ENCODE results near the gene FOXK2. TPM values are rescaled to one million over a fixed set of nuclear protein-coding genes. Genes with fewer than 3 reads are reported as not detected.
"Not testable (repeated sequence)": the region's sequence is repeated elsewhere in the genome, so short reads cannot be mapped to it uniquely, and the experiment has no call there.

The FOXK2 gene
- polyA plus RNA-seq, 4 donors = 39.6 to 44.6 (median 42.0) TPM

DNA sequence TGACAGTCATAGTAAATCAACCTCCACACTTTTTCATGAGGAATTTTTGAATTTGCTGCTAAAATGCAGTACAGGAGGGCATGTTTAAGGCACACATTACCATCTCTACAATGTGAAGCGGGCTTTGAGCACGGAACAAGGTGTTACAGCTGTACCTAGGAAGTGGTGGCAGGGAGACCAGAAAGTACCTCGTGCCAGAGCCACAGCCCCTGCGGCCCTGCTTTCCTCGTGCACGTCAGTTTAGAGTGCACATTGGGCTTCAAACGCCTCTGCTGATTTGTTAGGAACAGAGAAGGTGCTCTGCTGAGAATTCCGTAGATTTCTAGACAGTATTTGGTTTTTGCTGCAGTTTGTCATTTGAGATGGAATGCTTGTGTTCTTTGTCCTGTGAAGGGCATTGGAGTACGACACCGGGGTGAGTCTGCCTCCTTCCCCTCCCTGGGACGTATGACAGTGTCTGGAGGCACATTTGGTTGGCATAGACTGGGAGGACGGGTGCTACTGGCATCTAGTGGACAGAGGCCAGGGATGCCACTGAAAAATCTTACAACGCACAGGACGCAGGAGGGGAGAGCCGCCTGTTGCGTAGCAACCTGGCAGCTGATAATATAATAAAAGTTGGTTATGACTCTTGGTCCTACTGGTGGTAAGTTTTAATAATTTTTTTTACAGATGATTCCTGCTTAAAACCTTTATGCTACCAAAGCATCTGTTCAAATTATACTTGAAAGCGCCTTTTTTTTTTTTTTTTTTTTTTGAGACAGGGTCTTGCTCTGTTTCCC, 9.1 kb downstream of the FOXK2 start:
- DNase-seq (ENCODE audit: low read depth in 4 of 4, low spot score in 3 of 4) = no peak

GRCh38 chr17:82529914-82530300, 10.4 kb downstream of the FOXK2 start:
- DNase-seq (ENCODE audit: low read depth in 4 of 4, low spot score in 3 of 4) = no peak

GRCh38 chr17:82531431-82531881, 11.9 kb downstream of the FOXK2 start:
- DNase-seq (ENCODE audit: low read depth in 4 of 4, low spot score in 3 of 4) = no peak

- no peak for DNase-seq (ENCODE audit: low read depth in 4 of 4, low spot score in 3 of 4)
Observed at GRCh38 chr17:82534401-82534812, 14.9 kb downstream of the FOXK2 start.

- DNase-seq (ENCODE audit: low read depth in 4 of 4, low spot score in 3 of 4) = no peak
Observed at GRCh38 chr17:82536512-82537201, 17.1 kb downstream of the FOXK2 start.

GRCh38 chr17:82537228-82537627, 17.7 kb downstream of the FOXK2 start:
- DNase-seq (ENCODE audit: low read depth in 4 of 4, low spot score in 3 of 4) = not testable (repeated sequence)

DNA sequence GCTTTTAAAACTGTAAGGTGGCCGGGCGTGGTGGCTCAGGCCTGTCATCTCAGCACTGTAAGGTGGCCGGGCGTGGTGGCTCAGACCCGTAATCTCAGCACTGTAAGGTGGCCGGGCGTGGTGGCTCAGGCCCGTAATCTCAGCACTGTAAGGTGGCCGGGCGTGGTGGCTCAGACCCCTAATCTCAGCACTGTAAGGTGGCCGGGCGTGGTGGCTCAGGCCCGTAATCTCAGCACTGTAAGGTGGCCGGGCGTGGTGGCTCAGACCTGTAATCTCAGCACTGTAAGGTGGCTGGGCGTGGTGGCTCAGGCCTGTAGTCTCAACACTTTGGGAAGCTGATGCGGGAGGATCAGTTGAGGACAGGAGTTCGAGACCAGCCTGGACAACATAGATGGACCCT, 19.5 kb downstream of the FOXK2 start:
- not testable (repeated sequence) for DNase-seq (ENCODE audit: low read depth in 4 of 4, low spot score in 3 of 4)

- no peak for DNase-seq (ENCODE audit: low read depth in 4 of 4, low spot score in 3 of 4)
Observed at GRCh38 chr17:82542439-82542838, 22.9 kb downstream of the FOXK2 start.

DNA sequence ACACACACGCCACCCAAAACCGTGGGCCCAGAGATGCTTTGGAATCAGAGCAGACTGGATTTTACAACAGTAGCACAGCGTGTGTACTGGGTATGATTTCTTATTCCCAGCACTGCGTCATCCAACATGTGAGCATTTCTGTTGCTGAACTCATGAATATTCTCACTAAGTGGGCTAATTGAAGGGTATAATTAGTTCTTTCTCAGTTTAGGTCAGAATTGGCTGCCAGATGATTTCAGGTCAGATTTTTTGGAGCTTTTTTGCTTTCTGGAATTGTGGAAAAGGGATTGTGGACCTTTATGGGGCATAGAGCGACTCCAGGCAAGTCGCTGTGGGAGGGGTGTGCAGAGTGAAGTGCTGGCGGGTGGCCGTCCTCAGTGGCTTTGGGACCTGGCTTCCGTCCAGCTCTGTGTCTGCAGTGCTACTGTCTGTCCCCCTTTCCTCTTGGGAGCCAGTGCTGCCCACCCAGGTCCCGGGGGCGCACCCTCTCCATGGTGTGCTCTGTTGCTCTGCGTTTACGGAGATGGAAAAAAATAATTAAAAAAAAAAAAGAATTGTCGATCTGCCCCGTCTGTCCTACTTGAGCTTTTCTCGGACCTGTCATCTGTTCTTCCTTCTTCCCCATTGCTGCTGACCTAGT, 25.0 kb downstream of the FOXK2 start:
- DNase-seq (ENCODE audit: low read depth in 4 of 4, low spot score in 3 of 4) = no peak

- DNase-seq (ENCODE audit: low read depth in 4 of 4, low spot score in 3 of 4) = no peak
Observed at GRCh38 chr17:82545071-82545462, 25.5 kb downstream of the FOXK2 start.

DNA sequence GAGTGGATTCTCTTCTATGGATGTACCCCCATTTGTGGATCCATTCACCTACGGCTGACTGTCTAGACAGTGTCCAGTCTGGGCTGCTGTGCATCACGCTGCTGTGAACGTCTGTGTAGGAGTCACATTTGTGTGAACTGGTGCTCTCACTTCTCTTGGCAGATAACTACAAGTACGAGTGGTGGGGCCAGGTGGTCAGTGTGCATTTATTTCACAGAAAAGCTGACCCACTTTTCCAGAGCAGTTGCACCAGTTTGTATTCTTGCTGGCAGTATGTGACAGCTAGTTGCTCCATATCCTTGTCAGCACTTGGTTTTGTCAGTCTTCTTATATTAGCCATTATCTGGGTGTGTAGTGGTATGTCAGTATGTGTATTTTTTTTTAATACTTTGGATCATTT, 28.4 kb downstream of the FOXK2 start:
- no peak for DNase-seq (ENCODE audit: low read depth in 4 of 4, low spot score in 3 of 4)

DNA sequence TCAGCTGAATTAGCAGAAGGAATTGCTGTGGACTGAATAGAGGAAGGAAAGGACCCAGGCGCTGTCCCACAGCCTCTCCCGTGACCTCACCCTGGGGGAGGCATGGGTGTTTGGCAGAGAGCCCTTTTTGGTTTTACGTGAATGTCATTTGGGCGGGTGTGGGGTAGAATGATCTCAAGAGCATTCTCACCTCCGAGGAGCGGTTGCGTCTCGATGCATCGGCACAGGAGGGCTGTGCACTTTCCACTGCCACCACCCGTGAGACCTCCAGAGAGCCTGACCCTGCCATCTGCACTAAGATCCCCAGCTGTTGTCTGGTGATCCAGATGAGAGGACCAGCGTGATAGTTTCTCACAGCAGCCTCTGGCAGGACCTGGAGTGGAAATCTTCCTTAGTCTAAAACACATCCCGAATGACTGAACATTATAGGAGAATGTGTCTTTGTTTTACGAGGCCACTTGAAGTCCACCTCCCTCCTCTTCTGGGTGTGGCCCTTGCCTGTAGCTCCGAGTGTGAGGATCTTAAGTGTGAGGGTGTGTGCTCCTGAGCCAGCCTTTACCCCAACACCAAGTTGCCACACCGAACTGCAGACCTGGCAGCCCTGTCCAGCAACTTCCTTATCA, 29.3 kb downstream of the FOXK2 start:
- DNase-seq (ENCODE audit: low read depth in 4 of 4, low spot score in 3 of 4) = no peak

DNA sequence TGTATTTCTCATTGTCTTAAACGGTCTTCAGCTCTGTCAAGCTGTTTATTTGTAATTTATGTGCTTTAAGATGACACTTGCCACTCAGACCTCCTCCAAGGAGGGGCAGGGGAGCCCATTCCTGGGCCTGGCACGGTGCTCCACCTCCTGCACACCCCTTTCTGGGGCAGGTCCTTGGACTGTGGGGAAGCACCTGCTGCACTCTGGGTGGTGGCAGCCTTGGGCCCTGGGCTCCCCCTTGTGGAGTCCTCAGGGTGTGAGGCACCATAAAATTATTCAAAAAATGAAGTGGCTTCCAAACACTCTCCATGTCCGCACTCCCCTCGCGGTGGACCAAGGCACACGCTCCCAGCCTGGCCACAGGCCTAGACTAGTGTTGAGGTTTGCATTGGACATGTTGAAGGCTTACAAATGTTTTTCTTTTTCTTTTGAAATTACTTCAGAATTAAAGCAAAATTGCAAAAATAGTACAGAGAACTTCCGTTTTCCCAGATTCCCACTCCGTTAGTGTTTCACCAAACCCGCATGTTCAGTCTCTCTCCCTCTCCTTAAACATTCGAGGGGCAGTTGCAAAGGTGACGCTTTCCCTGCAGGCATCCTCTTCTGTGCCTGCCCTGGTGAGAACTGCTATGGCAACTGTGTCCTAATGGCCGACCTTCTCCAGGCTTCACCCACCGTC, 32.4 kb downstream of the FOXK2 start:
- DNase-seq (ENCODE audit: low read depth in 4 of 4, low spot score in 3 of 4) = no peak

- no peak for DNase-seq (ENCODE audit: low read depth in 4 of 4, low spot score in 3 of 4)
Observed at GRCh38 chr17:82552580-82552979, 33.0 kb downstream of the FOXK2 start.

- no peak for DNase-seq (ENCODE audit: low read depth in 4 of 4, low spot score in 3 of 4)
Observed at GRCh38 chr17:82553210-82553930, 33.8 kb downstream of the FOXK2 start.

DNA sequence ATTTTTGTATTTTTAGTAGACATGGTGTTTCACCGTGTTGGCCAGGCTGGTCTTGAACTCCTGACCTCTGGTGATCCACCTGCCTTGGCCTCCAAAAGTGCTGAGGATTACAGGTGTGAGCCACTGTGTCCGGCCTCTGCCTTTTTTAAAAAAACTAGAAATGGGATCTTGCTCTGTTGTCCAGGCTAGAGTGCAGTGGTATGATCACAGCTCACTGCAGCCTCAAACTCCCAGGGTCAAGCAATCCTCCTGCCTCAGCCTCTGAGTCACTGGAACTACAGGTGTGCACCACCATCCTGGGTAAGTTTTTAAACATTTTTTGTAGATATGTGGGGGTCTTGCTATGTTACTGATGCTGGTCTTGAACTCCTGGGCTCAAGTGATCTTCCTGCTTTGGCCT, 38.0 kb downstream of the FOXK2 start:
- not testable (repeated sequence) for DNase-seq (ENCODE audit: low read depth in 4 of 4, low spot score in 3 of 4)

- no peak for DNase-seq (ENCODE audit: low read depth in 4 of 4, low spot score in 3 of 4)
Observed at GRCh38 chr17:82559566-82560251, 40.2 kb downstream of the FOXK2 start.

GRCh38 chr17:82560252-82560642, 40.7 kb downstream of the FOXK2 start:
- DNase-seq (ENCODE audit: low read depth in 4 of 4, low spot score in 3 of 4) = no peak

- DNase-seq (ENCODE audit: low read depth in 4 of 4, low spot score in 3 of 4) = no peak
Observed at GRCh38 chr17:82560802-82561428, 41.4 kb downstream of the FOXK2 start.

Data from left renal pelvis (tissue), 4 donors.